HG03196 (cell line): ENCODE results near the gene CAPZA2.
"Not testable (repeated sequence)": the region's sequence is repeated elsewhere in the genome, so short reads cannot be mapped to it uniquely, and the experiment has no call there.

Experiments used
- ATAC-seq: cut with Tn5 transposase; IDR thresholded peaks from one replicate; pipeline ENCODE4 v1.9.1; 2021; ENCODE audit not compliant: unreplicated experiment

The CAPZA2 gene

GRCh38 chr7:116912269-116912909 is 50.0 kb downstream of the CAPZA2 start:
- no peak for ATAC-seq

GRCh38 chr7:116918704-116919103 is 56.3 kb downstream of the CAPZA2 start:
- ATAC-seq: no peak

GRCh38 chr7:116920359-116920758 is 58.0 kb downstream of the CAPZA2 start:
- ATAC-seq: no peak

GRCh38 chr7:116922545-116922944 is 60.2 kb downstream of the CAPZA2 start:
- no peak for ATAC-seq

GRCh38 chr7:116924741-116925140 is 62.4 kb downstream of the CAPZA2 start:
- no peak for ATAC-seq

GRCh38 chr7:116929021-116929420 is 66.6 kb downstream of the CAPZA2 start:
- no peak for ATAC-seq

GRCh38 chr7:116929914-116930913 is 67.8 kb downstream of the CAPZA2 start:
- ATAC-seq: no peak

GRCh38 chr7:116932566-116932965 is 70.2 kb downstream of the CAPZA2 start:
- no peak for ATAC-seq

- no peak for ATAC-seq
Observed at GRCh38 chr7:116933465-116933864, 71.1 kb downstream of the CAPZA2 start.

- ATAC-seq: no peak
Observed at GRCh38 chr7:116934580-116934979, 72.2 kb downstream of the CAPZA2 start.

- ATAC-seq: not testable (repeated sequence)
Observed at GRCh38 chr7:116936844-116937243, 74.5 kb downstream of the CAPZA2 start.

- ATAC-seq: no peak
Observed at GRCh38 chr7:116938678-116939077, 76.3 kb downstream of the CAPZA2 start.

GRCh38 chr7:116940689-116941370 is 78.4 kb downstream of the CAPZA2 start:
- no peak for ATAC-seq

GRCh38 chr7:116942504-116942903 is 80.1 kb downstream of the CAPZA2 start:
- no peak for ATAC-seq

- no peak for ATAC-seq
Observed at GRCh38 chr7:116948934-116949333, 86.5 kb downstream of the CAPZA2 start.

- no peak for ATAC-seq
Observed at GRCh38 chr7:116949941-116950801, 87.8 kb downstream of the CAPZA2 start.

GRCh38 chr7:116950889-116951351 is 88.5 kb downstream of the CAPZA2 start:
- no peak for ATAC-seq

GRCh38 chr7:116951366-116952292 is 89.2 kb downstream of the CAPZA2 start:
- no peak for ATAC-seq

- peak; percentile 13 for ATAC-seq
Observed at GRCh38 chr7:116952635-116953371, 90.4 kb downstream of the CAPZA2 start.
